Esophagus mucosa (tissue), 1 donor: Measurements from ENCODE around the gene RERE. TPM values are rescaled to one million over a fixed set of nuclear protein-coding genes. Genes with fewer than 3 reads are reported as not detected.
"Not testable (repeated sequence)": the region's sequence is repeated elsewhere in the genome, so short reads cannot be mapped to it uniquely, and the experiment has no call there.

ENCODE experiments used
- ATAC-seq: fragments of 200-7000 bp; cut with Tn5 transposase; one replicate; pipeline ENCODE4 v1.9.1; 2020
- total RNA-seq: library from RNA; stranded (reverse); gene quantifications from one replicate; pipeline ENCODE4 v1.2.4, GENCODE V29; 2023
- donor health status: DM: yes; HTN: yes; CAD: no.

Gene RERE
- total RNA-seq, 1 donor from 2014 or later = 33.0 TPM

- ATAC-seq = no peak
These were observed 348.7 kb downstream of the RERE start for GRCh38 chr1:8468751-8469150.

- no peak for ATAC-seq
These were observed 350.1 kb downstream of the RERE start for GRCh38 chr1:8467308-8467707.

GRCh38 chr1:8465692-8466091, 351.7 kb downstream of the RERE start:
- no peak for ATAC-seq

GRCh38 chr1:8465013-8465412, 352.4 kb downstream of the RERE start:
- ATAC-seq = no peak

GRCh38 chr1:8464377-8464776, 353.1 kb downstream of the RERE start:
- peak; percentile 67 for ATAC-seq

GRCh38 chr1:8463144-8463927, 354.1 kb downstream of the RERE start:
- ATAC-seq = no peak

- no peak for ATAC-seq
These were observed 355.0 kb downstream of the RERE start for GRCh38 chr1:8462371-8462892.

- no peak for ATAC-seq
These were observed 355.9 kb downstream of the RERE start for GRCh38 chr1:8461351-8462110.

- ATAC-seq = no peak
These were observed 356.7 kb downstream of the RERE start for GRCh38 chr1:8460784-8461183.

- ATAC-seq = no peak
These were observed 357.3 kb downstream of the RERE start for GRCh38 chr1:8460132-8460544.

- no peak for ATAC-seq
These were observed 358.8 kb downstream of the RERE start for GRCh38 chr1:8458607-8459006.

- peak; percentile 42 for ATAC-seq
These were observed 359.6 kb downstream of the RERE start for GRCh38 chr1:8457760-8458381.

- ATAC-seq = no peak
These were observed 360.4 kb downstream of the RERE start for GRCh38 chr1:8456991-8457390.

- ATAC-seq = peak; percentile 42
These were observed 361.0 kb downstream of the RERE start for GRCh38 chr1:8456308-8456912.

- no peak for ATAC-seq
These were observed 361.6 kb downstream of the RERE start for GRCh38 chr1:8455700-8456307.

GRCh38 chr1:8450312-8450711, 367.1 kb downstream of the RERE start:
- no peak for ATAC-seq

- ATAC-seq = peak; percentile 79
These were observed 368.4 kb downstream of the RERE start for GRCh38 chr1:8448911-8449661.

GRCh38 chr1:8448505-8448904, 368.9 kb downstream of the RERE start:
- not testable (repeated sequence) for ATAC-seq

- no peak for ATAC-seq
These were observed 369.8 kb downstream of the RERE start for GRCh38 chr1:8447616-8448150.

GRCh38 chr1:8446119-8446518, 371.3 kb downstream of the RERE start:
- not testable (repeated sequence) for ATAC-seq

- peak; percentile 29 for ATAC-seq
These were observed 373.8 kb downstream of the RERE start for GRCh38 chr1:8443558-8444194.
